ENCODE data around the gene HKDC1. TPM values are rescaled to one million over a fixed set of nuclear protein-coding genes. Genes with fewer than 3 reads are reported as not detected.

Gene HKDC1
- total RNA-seq, 4 donors from 2014 or later, result 0.27 to 4.0 TPM; not detected in 2

DNA sequence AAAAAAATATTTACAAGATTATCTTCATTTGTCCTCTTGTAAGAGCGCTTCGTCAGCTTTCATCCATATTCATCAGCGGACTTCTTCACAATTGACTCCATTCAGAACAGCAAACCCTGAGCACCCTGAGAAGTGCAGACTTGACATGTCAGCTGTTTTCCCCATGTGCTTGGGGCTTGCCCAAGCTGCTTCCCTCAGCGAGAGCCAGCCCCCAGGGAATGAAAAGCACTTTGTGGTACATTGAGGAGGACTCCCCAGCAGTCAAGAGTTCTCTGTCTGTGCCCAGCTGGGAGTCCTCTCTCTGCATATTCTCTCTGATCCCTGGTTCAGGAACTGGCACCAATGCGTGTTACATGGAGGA, 22.7 kb downstream of the HKDC1 start:
- no peak overlapping the region for H3K27ac ChIP-seq
- H3K4me1 ChIP-seq, result no peaks in the 10 kb centered on the region
- H3K9me3 ChIP-seq, result no peaks in the 10 kb centered on the region
- no peak for TF ChIP-seq CTCF (IDR thresholded peaks at IDR 0.05)
- no peak for TF ChIP-seq POLR2A (IDR thresholded peaks at IDR 0.05)
- DNase-seq, result no peak
- H3K27me3 ChIP-seq, result no peaks in the 10 kb centered on the region
- intact Hi-C loops (cut with DNase I; ENCODE audit: low total_unique reads), result no loop called here
- no peak overlapping the region for H3K4me3 ChIP-seq
- no peaks in the 10 kb centered on the region for H3K36me3 ChIP-seq

DNA sequence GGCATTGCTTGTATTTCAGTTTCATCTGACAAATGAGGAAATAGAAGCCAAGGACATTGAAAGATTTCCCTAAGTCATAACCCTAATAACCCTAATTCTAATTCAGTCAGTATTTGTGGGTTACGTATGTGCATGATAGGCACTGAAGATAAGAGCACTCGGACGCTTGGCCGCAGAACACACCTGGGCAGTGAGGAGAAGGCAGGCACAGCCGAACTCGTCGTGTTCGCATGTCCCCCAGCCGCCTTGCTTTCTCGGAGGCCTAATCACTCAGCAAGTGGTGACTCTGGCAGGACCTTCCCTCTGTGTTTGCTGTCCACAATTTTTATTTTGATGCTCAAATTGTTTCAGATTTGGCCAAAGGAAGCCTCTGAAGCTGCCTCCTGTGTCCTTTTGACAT, 23.7 kb downstream of the HKDC1 start:
- Histone ChIP-seq H3K4me1 (no peaks in the 10 kb centered on the region), H3K9me3 (no peaks in the 10 kb centered on the region), H3K4me3 (no peak overlapping the region), H3K27ac (no peak overlapping the region), H3K27me3 (no peaks in the 10 kb centered on the region), H3K36me3 (no peaks in the 10 kb centered on the region)
- intact Hi-C loops (cut with DNase I; ENCODE audit: low total_unique reads), result no loop called here
- no peak for DNase-seq
- TF ChIP-seq POLR2A (IDR thresholded peaks at IDR 0.05) (no peak), CTCF (IDR thresholded peaks at IDR 0.05) (no peak)

DNA sequence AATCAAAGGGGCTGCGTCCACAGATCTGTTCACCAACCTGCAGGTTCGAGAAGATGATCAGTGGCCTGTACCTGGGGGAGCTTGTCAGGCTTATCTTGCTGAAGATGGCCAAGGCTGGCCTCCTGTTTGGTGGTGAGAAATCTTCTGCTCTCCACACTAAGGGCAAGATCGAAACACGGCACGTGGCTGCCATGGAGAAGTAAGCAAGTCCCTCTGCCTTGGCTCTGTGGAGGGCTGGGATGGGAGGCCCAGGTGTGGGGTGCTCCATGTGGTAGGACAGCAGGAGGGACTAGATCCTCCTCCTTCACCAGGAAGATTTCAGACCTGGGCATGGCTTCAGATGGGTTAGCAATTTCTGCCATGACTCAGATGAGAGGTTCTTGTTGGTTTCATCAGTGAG, 25.9 kb downstream of the HKDC1 start:
- Histone ChIP-seq H3K27ac (no peak overlapping the region), H3K36me3 (no peaks in the 10 kb centered on the region), H3K27me3 (no peaks in the 10 kb centered on the region), H3K9me3 (no peaks in the 10 kb centered on the region), H3K4me3 (no peak overlapping the region), H3K4me1 (no peaks in the 10 kb centered on the region)
- DNase-seq, result no peak
- intact Hi-C loops (cut with DNase I; ENCODE audit: low total_unique reads), result no loop called here
- TF ChIP-seq POLR2A (IDR thresholded peaks at IDR 0.05) (no peak), CTCF (IDR thresholded peaks at IDR 0.05) (no peak)

DNA sequence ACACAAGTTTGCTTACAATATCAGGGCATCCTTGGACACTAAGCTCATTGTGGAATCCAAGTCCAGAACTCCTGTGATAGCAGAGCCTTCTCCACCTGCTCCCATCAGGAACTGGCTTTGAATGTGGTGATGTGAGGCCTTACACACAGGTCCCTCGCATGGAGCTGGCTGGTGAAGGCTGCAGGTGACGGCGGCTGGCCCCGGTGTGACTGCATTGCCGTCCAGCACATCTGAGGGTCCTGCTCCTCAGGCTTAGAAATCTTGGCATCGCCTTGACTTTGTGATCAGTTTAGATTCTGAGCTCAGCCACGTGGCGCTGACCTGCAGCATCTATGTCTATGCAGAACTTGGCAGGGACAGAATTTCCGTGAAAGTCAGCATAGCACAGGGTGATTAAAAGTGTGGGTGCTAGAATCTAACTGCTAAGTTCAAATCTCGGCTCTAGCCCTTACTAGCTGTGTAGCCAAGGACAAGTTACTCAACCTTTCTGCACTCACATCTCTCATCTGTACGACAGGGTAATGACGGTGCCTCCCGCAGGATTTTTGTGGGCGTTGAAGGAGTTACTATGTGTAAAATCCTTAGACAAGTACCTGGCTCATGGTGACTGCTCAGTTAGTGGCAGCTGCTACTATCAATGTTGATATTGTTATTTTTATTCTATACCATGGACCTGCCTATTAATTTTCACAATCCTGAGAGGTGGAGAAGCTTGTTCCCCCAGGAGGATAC, 26.6 kb downstream of the HKDC1 start:
- Histone ChIP-seq H3K9me3 (no peaks in the 10 kb centered on the region), H3K36me3 (no peaks in the 10 kb centered on the region), H3K4me3 (no peak overlapping the region), H3K4me1 (no peaks in the 10 kb centered on the region), H3K27ac (no peak overlapping the region), H3K27me3 (no peaks in the 10 kb centered on the region)
- intact Hi-C loops (cut with DNase I; ENCODE audit: low total_unique reads), result no loop called here
- no peak for DNase-seq
- TF ChIP-seq POLR2A (IDR thresholded peaks at IDR 0.05) (no peak), CTCF (IDR thresholded peaks at IDR 0.05) (no peak)

- no peak overlapping the region for H3K27ac ChIP-seq
- no peaks in the 10 kb centered on the region for H3K27me3 ChIP-seq
- no peak for TF ChIP-seq CTCF (IDR thresholded peaks at IDR 0.05)
- TF ChIP-seq POLR2A (IDR thresholded peaks at IDR 0.05), result no peak
- H3K9me3 ChIP-seq, result no peaks in the 10 kb centered on the region
- no peak overlapping the region for H3K4me3 ChIP-seq
- H3K36me3 ChIP-seq, result no peaks in the 10 kb centered on the region
- no peak for DNase-seq
- intact Hi-C loops (cut with DNase I; ENCODE audit: low total_unique reads), result no loop called here
- H3K4me1 ChIP-seq, result no peaks in the 10 kb centered on the region
Observed at GRCh38 chr10:69247313-69247710, 27.2 kb downstream of the HKDC1 start.
